ENCODE results near the gene MUC22. TPM values are rescaled to one million over a fixed set of nuclear protein-coding genes. Genes with fewer than 3 reads are reported as not detected.
A peak's percentile ranks its signal among the peaks of the same experiment; 100 is the strongest.

MUC22 gene
- total RNA-seq, 1 donor from 2014 or later = 0.05 TPM

- H3K4me3 Mint-ChIP-seq (ENCODE audit: unreplicated experiment) = no peak overlapping the region
- DNase-seq (ENCODE audit: low read depth) = peak; percentile 77
- H3K4me1 Mint-ChIP-seq (ENCODE audit: low read depth, unreplicated experiment) = peaks cover 13% of the 10 kb centered on the region
- Histone ChIP-seq H3K79me2 (ENCODE audit: insufficient read depth, low read length) (no peaks in the 10 kb centered on the region), H3K4me3 (ENCODE audit: insufficient read depth, low read depth, low read length) (no peak overlapping the region), H3K36me3 (ENCODE audit: insufficient read depth, low read length) (no peaks in the 10 kb centered on the region), H2AFZ (ENCODE audit: low read depth, low read length) (no peak overlapping the region), H3K9ac (ENCODE audit: low read length) (no peak overlapping the region), H4K20me1 (ENCODE audit: insufficient read depth, low read length) (no peaks in the 10 kb centered on the region), H3K27ac (ENCODE audit: low read depth, low read length) (no peak overlapping the region), H3K27me3 (ENCODE audit: insufficient read depth, low read length) (peaks cover 4% of the 10 kb centered on the region), H3K4me1 (ENCODE audit: insufficient read depth, low read length) (peaks cover 13% of the 10 kb centered on the region), H3K9me3 (ENCODE audit: insufficient read depth, low read depth, low read length) (no peaks in the 10 kb centered on the region), H3K4me2 (ENCODE audit: low read length) (no peak overlapping the region)
- no peaks in the 10 kb centered on the region for H3K36me3 Mint-ChIP-seq (ENCODE audit: low read depth, unreplicated experiment)
- H3K9me3 Mint-ChIP-seq (ENCODE audit: unreplicated experiment) = peaks cover 4% of the 10 kb centered on the region
- H3K27ac Mint-ChIP-seq (ENCODE audit: unreplicated experiment) = no peak overlapping the region
- no peaks in the 10 kb centered on the region for H3K27me3 Mint-ChIP-seq (ENCODE audit: low read depth, unreplicated experiment)
- TF ChIP-seq EZH2 (IDR thresholded peaks at IDR 0.05; ENCODE audit: insufficient read depth, low read length) = no peak
- peak; percentile 87 for TF ChIP-seq CTCF (IDR thresholded peaks at IDR 0.05; ENCODE audit: insufficient read depth, low read depth, low read length)
- FAIRE-seq = no peak
Measured at GRCh38 chr6:31068669-31069340, 58.5 kb downstream of the MUC22 start.

- TF ChIP-seq EZH2 (IDR thresholded peaks at IDR 0.05; ENCODE audit: insufficient read depth, low read length) (no peak), CTCF (IDR thresholded peaks at IDR 0.05; ENCODE audit: insufficient read depth, low read depth, low read length) (peak; percentile 80)
- Histone ChIP-seq H3K4me2 (ENCODE audit: low read length) (no peak overlapping the region), H3K27me3 (ENCODE audit: insufficient read depth, low read length) (no peaks in the 10 kb centered on the region), H4K20me1 (ENCODE audit: insufficient read depth, low read length) (no peaks in the 10 kb centered on the region), H3K27ac (ENCODE audit: low read depth, low read length) (no peak overlapping the region), H3K4me3 (ENCODE audit: insufficient read depth, low read depth, low read length) (no peak overlapping the region), H3K36me3 (ENCODE audit: insufficient read depth, low read length) (no peaks in the 10 kb centered on the region), H3K9ac (ENCODE audit: low read length) (no peak overlapping the region), H3K9me3 (ENCODE audit: insufficient read depth, low read depth, low read length) (no peaks in the 10 kb centered on the region), H2AFZ (ENCODE audit: low read depth, low read length) (peak overlapping the region; percentile 25), H3K79me2 (ENCODE audit: insufficient read depth, low read length) (no peaks in the 10 kb centered on the region), H3K4me1 (ENCODE audit: insufficient read depth, low read length) (peaks cover 16% of the 10 kb centered on the region)
- Mint-ChIP-seq H3K4me1 (ENCODE audit: low read depth, unreplicated experiment) (peaks cover 13% of the 10 kb centered on the region), H3K4me3 (ENCODE audit: unreplicated experiment) (peak overlapping the region; percentile 45), H3K27ac (ENCODE audit: unreplicated experiment) (peak overlapping the region; percentile 66), H3K9me3 (ENCODE audit: unreplicated experiment) (no peaks in the 10 kb centered on the region), H3K36me3 (ENCODE audit: low read depth, unreplicated experiment) (no peaks in the 10 kb centered on the region), H3K27me3 (ENCODE audit: low read depth, unreplicated experiment) (no peaks in the 10 kb centered on the region)
- DNase-seq (ENCODE audit: low read depth) (peak; percentile 64), FAIRE-seq (peak; percentile 66)
Measured at GRCh38 chr6:31070711-31071197, 60.5 kb downstream of the MUC22 start.

GRCh38 chr6:31074401-31074800 lies 64.1 kb downstream of the MUC22 start:
- H3K9me3 Mint-ChIP-seq (ENCODE audit: unreplicated experiment) = no peaks in the 10 kb centered on the region
- no peak overlapping the region for H3K4me2 ChIP-seq (ENCODE audit: low read length)
- no peaks in the 10 kb centered on the region for H4K20me1 ChIP-seq (ENCODE audit: insufficient read depth, low read length)
- no peaks in the 10 kb centered on the region for H3K27me3 ChIP-seq (ENCODE audit: insufficient read depth, low read length)
- no peak for DNase-seq (ENCODE audit: low read depth)
- no peaks in the 10 kb centered on the region for H3K27me3 Mint-ChIP-seq (ENCODE audit: low read depth, unreplicated experiment)
- no peak overlapping the region for H3K27ac ChIP-seq (ENCODE audit: low read depth, low read length)
- no peak for TF ChIP-seq EZH2 (IDR thresholded peaks at IDR 0.05; ENCODE audit: insufficient read depth, low read length)
- no peak for TF ChIP-seq CTCF (IDR thresholded peaks at IDR 0.05; ENCODE audit: insufficient read depth, low read depth, low read length)
- peaks cover 11% of the 10 kb centered on the region for H3K4me1 Mint-ChIP-seq (ENCODE audit: low read depth, unreplicated experiment)
- no peak overlapping the region for H2AFZ ChIP-seq (ENCODE audit: low read depth, low read length)
- no peaks in the 10 kb centered on the region for H3K36me3 ChIP-seq (ENCODE audit: insufficient read depth, low read length)
- H3K4me3 Mint-ChIP-seq (ENCODE audit: unreplicated experiment) = no peak overlapping the region
- H3K4me1 ChIP-seq (ENCODE audit: insufficient read depth, low read length) = peaks cover 19% of the 10 kb centered on the region
- H3K9ac ChIP-seq (ENCODE audit: low read length) = no peak overlapping the region
- no peaks in the 10 kb centered on the region for H3K9me3 ChIP-seq (ENCODE audit: insufficient read depth, low read depth, low read length)
- H3K36me3 Mint-ChIP-seq (ENCODE audit: low read depth, unreplicated experiment) = no peaks in the 10 kb centered on the region
- no peak overlapping the region for H3K4me3 ChIP-seq (ENCODE audit: insufficient read depth, low read depth, low read length)
- FAIRE-seq = no peak
- H3K79me2 ChIP-seq (ENCODE audit: insufficient read depth, low read length) = no peaks in the 10 kb centered on the region
- H3K27ac Mint-ChIP-seq (ENCODE audit: unreplicated experiment) = no peak overlapping the region
